ENCODE measurements around the gene FARSB.

DNA sequence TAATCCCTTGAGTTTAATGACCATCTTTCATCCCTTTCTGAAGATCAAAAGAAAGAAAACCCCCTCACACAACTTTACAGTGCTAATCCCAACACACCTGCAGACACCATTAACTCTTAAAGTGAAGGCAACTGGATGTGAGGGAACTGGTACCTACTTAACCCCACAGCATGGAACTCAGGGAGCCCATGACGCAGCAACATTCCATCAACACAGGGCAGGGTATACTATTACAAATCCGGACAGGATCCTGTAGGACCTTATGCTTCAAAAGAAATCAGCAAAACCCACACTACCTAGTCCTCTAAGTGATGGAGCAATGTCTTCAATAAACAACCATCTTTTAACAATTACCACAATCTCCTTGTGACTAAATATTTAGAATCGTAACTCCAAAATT, 78.6 kb downstream of the FARSB start:
- TF ChIP-seq, protein P1, sequence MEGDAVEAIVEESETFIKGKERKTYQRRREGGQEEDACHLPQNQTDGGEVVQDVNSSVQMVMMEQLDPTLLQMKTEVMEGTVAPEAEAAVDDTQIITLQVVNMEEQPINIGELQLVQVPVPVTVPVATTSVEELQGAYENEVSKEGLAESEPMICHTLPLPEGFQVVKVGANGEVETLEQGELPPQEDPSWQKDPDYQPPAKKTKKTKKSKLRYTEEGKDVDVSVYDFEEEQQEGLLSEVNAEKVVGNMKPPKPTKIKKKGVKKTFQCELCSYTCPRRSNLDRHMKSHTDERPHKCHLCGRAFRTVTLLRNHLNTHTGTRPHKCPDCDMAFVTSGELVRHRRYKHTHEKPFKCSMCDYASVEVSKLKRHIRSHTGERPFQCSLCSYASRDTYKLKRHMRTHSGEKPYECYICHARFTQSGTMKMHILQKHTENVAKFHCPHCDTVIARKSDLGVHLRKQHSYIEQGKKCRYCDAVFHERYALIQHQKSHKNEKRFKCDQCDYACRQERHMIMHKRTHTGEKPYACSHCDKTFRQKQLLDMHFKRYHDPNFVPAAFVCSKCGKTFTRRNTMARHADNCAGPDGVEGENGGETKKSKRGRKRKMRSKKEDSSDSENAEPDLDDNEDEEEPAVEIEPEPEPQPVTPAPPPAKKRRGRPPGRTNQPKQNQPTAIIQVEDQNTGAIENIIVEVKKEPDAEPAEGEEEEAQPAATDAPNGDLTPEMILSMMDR (IDR thresholded peaks at IDR 0.05): no peak
- TF ChIP-seq EP300 (IDR thresholded peaks at IDR 0.05): no peak
